RWPE1 (cell line): ENCODE measurements around the gene PLXND1.

ENCODE experiments used
- CTCF ChIA-PET: fragments of 350-600 bp; sonication (Branson Sonifier 250); formaldehyde crosslinking; extraction: SDS; loops from one replicate; lab custom pipeline; 2021; lab: Yijun Ruan, JAX
- POLR2A ChIA-PET: fragments of 400-600 bp; formaldehyde crosslinking; extraction: SDS; loops from one replicate; lab custom pipeline; 2020; ENCODE audit warnings: antibody characterized with exemption; ENCODE audit not compliant: low non-redundant PET; lab: Yijun Ruan, JAX
- DNase-seq: peaks from one replicate; pipeline ENCODE4 v3.0.0; 2012; ENCODE audit warnings: low spot score
- H3K27ac ChIP-seq: fragments of 450-650 bp; 2 replicates; pipeline ENCODE4 v1.5.1; 2017
- CTCF ChIP-seq: fragments of 450-650 bp; conservative IDR thresholded peaks from 2 replicates; pipeline ENCODE4 v1.5.1; 2017; ENCODE audit warnings: low read depth, mild to moderate bottlenecking

Gene PLXND1

DNA sequence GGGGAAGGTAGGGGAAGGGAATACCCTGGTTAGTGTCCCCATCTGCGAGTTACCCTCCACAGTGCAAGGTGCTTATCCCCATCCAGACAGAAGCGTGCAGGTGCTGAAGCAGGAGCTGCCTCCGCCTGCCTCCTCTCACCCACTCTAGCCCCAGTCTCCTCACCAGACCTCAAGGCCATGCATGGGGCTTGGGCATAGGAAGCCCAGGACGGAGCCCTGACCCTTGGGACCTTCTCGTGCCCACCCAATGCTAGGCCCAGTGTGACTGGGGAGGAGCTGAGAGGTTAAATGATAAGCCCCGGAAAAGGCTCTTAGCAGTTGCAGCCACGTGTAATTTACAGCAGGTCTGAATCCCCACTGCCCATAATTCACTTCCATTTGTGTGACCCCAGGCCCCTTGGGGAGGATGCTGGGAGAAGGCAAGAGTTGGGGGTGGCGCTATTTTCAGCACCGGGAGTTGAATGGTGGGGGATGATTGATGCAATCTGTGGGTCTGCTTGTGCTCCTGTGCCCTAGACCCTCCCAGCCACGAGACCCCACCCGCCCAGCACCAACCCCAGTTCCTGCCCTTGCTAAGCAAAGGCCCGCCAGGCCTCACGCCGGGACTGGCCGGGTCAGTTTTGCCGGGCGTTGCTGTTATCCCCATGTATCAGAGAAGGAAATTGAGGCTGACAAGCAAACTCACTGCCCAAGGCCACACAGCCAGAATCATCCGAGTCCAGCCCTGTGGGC, 14.5 kb upstream of the PLXND1 start:
- POLR2A ChIA-PET, result no interaction called here
- no peak overlapping the region for H3K27ac ChIP-seq
- CTCF ChIA-PET, result no interaction called here
- no peak for TF ChIP-seq CTCF
- no peak for DNase-seq

DNA sequence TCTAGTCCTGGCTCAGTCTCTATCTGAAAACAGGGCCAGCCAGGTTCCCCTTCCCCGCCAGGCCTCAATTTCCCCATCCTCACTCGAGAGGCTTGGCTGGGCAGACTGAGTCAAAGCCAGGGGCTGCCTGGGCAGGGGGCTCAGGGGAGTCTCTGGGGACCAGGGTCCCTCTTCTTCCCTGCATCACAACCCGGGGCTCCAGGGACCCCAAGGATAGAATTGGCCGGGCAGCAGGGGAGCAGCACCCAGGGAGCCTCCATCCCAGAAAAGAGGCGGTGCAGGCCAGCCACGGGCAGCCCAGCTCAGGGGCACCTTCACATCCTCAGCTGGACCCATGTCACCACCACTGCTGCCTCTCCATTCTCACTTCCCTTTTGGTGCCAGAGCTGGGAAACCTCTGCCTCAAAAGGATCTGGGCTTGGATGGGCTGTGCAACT, 13.3 kb upstream of the PLXND1 start:
- ChIA-PET POLR2A (no interaction called here), CTCF (no interaction called here)
- no peak for DNase-seq
- TF ChIP-seq CTCF, result no peak
- H3K27ac ChIP-seq, result no peak overlapping the region

GRCh38 chr3:129618901-129619671, 12.6 kb upstream of the PLXND1 start:
- H3K27ac ChIP-seq, result no peak overlapping the region
- no peak for TF ChIP-seq CTCF
- CTCF ChIA-PET, result no interaction called here
- POLR2A ChIA-PET, result no interaction called here
- no peak for DNase-seq

DNA sequence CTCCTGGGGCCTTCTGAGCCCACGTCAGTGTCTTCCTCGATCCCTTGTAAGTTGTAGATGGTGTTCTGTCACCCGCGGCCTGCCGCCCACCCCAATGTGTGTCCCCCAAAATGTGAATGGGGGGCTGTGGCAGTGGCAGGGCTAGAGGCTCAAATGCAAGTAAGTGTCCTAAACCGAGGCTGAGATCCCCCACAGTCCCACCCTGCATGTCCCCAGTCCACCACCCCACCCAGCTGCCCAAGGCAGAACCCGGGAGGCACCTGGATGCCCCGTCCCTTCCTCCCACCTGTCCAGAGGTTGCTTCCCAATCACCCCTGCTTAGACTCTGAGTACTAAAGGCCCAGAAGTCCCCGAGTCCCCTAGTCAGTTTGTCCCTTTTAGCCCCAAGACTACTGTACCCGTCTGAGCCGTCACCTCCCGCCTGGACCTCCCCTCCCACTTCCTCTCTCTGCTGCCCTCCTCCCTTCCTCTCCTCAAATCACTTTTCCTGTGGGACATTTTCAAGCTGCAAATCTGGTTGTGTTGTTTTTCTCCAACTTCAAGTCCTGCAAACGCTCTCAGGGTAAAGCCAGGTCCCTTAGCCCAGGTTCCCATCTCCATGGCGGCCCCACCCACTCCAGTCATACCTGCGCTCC, 11.8 kb upstream of the PLXND1 start:
- TF ChIP-seq CTCF, result no peak
- ChIA-PET CTCF (interaction anchor here (0.6 kb wide), 1 partner anchor 89 kb away, joined by 4 read pairs; no protein-coding TSS in a partner anchor), POLR2A (no interaction called here)
- no peak for DNase-seq
- no peak overlapping the region for H3K27ac ChIP-seq

- TF ChIP-seq CTCF, result no peak
- H3K27ac ChIP-seq, result no peak overlapping the region
- CTCF ChIA-PET, result interaction anchor here (0.6 kb wide), 1 partner anchor 89 kb away, joined by 4 read pairs; no protein-coding TSS in a partner anchor
- POLR2A ChIA-PET, result interaction anchor here (0.6 kb wide), 1 partner anchor 13 kb away, joined by 4 read pairs; no protein-coding TSS in a partner anchor
- no peak for DNase-seq
Measured at GRCh38 chr3:129617381-129618185, 11.1 kb upstream of the PLXND1 start.
